ENCODE measurements around the gene MB. TPM values are rescaled to one million over a fixed set of nuclear protein-coding genes. Genes with fewer than 3 reads are reported as not detected.

Gene MB
- polyA plus RNA-seq, 3 donors = not detected

DNA sequence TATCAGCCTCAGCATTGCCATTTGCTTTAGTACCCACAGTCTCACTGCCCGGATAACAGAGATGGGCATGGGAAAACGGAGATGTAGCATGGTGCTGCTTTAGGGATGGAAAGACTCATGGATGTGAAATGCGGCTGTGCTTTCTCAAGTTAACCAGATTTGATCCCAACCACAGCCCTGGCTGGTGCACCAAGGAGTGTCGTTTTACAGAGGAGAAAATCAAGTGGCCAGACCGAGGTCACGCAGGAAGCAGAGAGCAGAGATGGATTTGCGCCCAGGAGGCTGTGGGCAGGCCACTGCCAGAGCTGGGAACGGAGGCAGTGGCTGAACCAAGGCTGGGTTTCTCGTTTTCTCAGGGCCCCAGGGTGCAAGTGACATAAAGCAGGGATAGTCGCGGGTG is 9.0 kb downstream of the MB start:
- intact Hi-C loops (cut with micrococcal nuclease) = no loop called here
- TF ChIP-seq, protein P1, sequence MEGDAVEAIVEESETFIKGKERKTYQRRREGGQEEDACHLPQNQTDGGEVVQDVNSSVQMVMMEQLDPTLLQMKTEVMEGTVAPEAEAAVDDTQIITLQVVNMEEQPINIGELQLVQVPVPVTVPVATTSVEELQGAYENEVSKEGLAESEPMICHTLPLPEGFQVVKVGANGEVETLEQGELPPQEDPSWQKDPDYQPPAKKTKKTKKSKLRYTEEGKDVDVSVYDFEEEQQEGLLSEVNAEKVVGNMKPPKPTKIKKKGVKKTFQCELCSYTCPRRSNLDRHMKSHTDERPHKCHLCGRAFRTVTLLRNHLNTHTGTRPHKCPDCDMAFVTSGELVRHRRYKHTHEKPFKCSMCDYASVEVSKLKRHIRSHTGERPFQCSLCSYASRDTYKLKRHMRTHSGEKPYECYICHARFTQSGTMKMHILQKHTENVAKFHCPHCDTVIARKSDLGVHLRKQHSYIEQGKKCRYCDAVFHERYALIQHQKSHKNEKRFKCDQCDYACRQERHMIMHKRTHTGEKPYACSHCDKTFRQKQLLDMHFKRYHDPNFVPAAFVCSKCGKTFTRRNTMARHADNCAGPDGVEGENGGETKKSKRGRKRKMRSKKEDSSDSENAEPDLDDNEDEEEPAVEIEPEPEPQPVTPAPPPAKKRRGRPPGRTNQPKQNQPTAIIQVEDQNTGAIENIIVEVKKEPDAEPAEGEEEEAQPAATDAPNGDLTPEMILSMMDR (IDR thresholded peaks at IDR 0.05) = no peak
- Mint-ChIP-seq H3K27ac (peak overlapping the region in 1 of 7 donors; percentile 51), H3K4me3 (no peak overlapping the region), H3K4me1 (peaks cover 60% of the 10 kb centered on the region), H3K27me3 (ENCODE audit: low read depth in 3 of 3) (peaks cover 12 to 20% (median 13%) of the 10 kb centered on the region in 3 donors), H3K9me3 (no peaks in the 10 kb centered on the region), H3K36me3 (no peaks in the 10 kb centered on the region)
- Histone ChIP-seq H3K79me2 (ENCODE audit: insufficient read depth, low read length) (no peaks in the 10 kb centered on the region), H3K9ac (ENCODE audit: insufficient read depth, low read length, poor library complexity, severe bottlenecking) (no peak overlapping the region), H3K27me3 (ENCODE audit: control insufficient read depth in 2 of 2, insufficient read depth in 2 of 2, low read length in 2 of 2) (no peaks in the 10 kb centered on the region), H4K20me1 (ENCODE audit: insufficient read depth, low read length) (no peaks in the 10 kb centered on the region), H3K4me1 (ENCODE audit: control insufficient read depth in 1 of 2, insufficient read depth in 2 of 2, low read length in 2 of 2) (peaks cover 52 to 58% of the 10 kb centered on the region in 2 donors), H3K4me3 (replicated peaks in 1 of 3; ENCODE audit: low read depth in 2 of 3, low read length in 3 of 3) (no peak overlapping the region), H2AFZ (ENCODE audit: insufficient read depth, low read depth, low read length, poor library complexity, severe bottlenecking) (no peak overlapping the region), H3K36me3 (replicated peaks in 1 of 2; ENCODE audit: control insufficient read depth in 1 of 2, insufficient read depth in 2 of 2, low read length in 2 of 2) (no peaks in the 10 kb centered on the region), H3K9me3 (replicated peaks in 1 of 2; ENCODE audit: control insufficient read depth in 1 of 2, insufficient read depth in 1 of 2, low read length in 2 of 2) (no peaks in the 10 kb centered on the region), H3K27ac (ENCODE audit: low read depth in 1 of 2, low read length in 2 of 2) (no peak overlapping the region), H3K4me2 (replicated peaks; ENCODE audit: extremely low read depth, low read length, poor library complexity, severe bottlenecking) (no peak overlapping the region)
- WGBS (ENCODE audit: insufficient coverage) = 94% methylated on average over 9 of the region's 11 CpGs
- no peak for DNase-seq

DNA sequence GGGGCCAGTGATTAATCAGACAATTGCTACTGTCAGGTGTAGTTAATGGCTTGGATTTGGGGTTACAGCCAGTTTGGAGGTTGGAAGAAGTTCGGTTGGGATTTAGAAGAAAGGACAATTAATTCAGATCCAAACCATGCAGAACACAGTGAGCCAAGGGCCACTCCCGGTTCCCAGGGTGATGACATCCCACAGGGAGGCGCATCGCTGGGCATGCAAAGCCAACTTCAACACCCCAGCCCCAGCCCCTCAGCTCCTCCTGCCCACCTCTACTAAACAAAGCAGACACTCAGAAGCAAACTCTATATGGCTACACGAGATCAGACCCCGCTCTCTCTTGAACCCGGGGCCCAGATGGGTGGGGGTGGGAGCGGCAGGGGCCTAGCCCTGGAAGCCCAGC is 10.2 kb downstream of the MB start:
- TF ChIP-seq, protein P1 (IDR thresholded peaks at IDR 0.05) = no peak
- Mint-ChIP-seq H3K27me3 (ENCODE audit: low read depth in 3 of 3) (peaks cover 9 to 20% (median 11%) of the 10 kb centered on the region in 3 donors), H3K36me3 (no peaks in the 10 kb centered on the region), H3K9me3 (no peaks in the 10 kb centered on the region), H3K4me3 (no peak overlapping the region), H3K27ac (no peak overlapping the region), H3K4me1 (peaks cover 52% of the 10 kb centered on the region)
- Histone ChIP-seq H4K20me1 (ENCODE audit: insufficient read depth, low read length) (no peaks in the 10 kb centered on the region), H3K36me3 (replicated peaks in 1 of 2; ENCODE audit: control insufficient read depth in 1 of 2, insufficient read depth in 2 of 2, low read length in 2 of 2) (no peaks in the 10 kb centered on the region), H3K9ac (ENCODE audit: insufficient read depth, low read length, poor library complexity, severe bottlenecking) (no peak overlapping the region), H2AFZ (ENCODE audit: insufficient read depth, low read depth, low read length, poor library complexity, severe bottlenecking) (no peak overlapping the region), H3K9me3 (replicated peaks in 1 of 2; ENCODE audit: control insufficient read depth in 1 of 2, insufficient read depth in 1 of 2, low read length in 2 of 2) (no peaks in the 10 kb centered on the region), H3K79me2 (ENCODE audit: insufficient read depth, low read length) (no peaks in the 10 kb centered on the region), H3K4me2 (replicated peaks; ENCODE audit: extremely low read depth, low read length, poor library complexity, severe bottlenecking) (no peak overlapping the region), H3K27me3 (ENCODE audit: control insufficient read depth in 2 of 2, insufficient read depth in 2 of 2, low read length in 2 of 2) (no peaks in the 10 kb centered on the region), H3K4me1 (ENCODE audit: control insufficient read depth in 1 of 2, insufficient read depth in 2 of 2, low read length in 2 of 2) (peaks cover 54 to 57% of the 10 kb centered on the region in 2 donors), H3K4me3 (replicated peaks in 1 of 3; ENCODE audit: low read depth in 2 of 3, low read length in 3 of 3) (no peak overlapping the region), H3K27ac (ENCODE audit: low read depth in 1 of 2, low read length in 2 of 2) (no peak overlapping the region)
- WGBS (ENCODE audit: insufficient coverage) = 92% methylated on average over 8 of the region's 8 CpGs
- intact Hi-C loops (cut with micrococcal nuclease) = no loop called here
- no peak for DNase-seq
